HG02798 (cell line): ENCODE results near the gene TNFSF11.
A peak's percentile ranks its signal among the peaks of the same experiment; 100 is the strongest.

Experiments used
- ATAC-seq: cut with Tn5 transposase; IDR thresholded peaks from one replicate; pipeline ENCODE4 v1.9.1; 2021; ENCODE audit warnings: mild to moderate bottlenecking; ENCODE audit not compliant: unreplicated experiment, poor library complexity

Gene TNFSF11

DNA sequence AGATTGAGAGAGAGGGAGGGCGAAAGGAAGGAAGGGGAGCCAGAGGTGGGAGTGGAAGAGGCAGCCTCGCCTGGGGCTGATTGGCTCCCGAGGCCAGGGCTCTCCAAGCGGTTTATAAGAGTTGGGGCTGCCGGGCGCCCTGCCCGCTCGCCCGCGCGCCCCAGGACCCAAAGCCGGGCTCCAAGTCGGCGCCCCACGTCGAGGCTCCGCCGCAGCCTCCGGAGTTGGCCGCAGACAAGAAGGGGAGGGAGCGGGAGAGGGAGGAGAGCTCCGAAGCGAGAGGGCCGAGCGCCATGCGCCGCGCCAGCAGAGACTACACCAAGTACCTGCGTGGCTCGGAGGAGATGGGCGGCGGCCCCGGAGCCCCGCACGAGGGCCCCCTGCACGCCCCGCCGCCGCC is at the start of gene TNFSF11:
TNFSF11 (plus strand) TSS at position 142 of the 400 bp plus-strand sequence; CDS start at position 294, 152 bp downstream.
- peak; percentile 19 for ATAC-seq

- ATAC-seq: peak; percentile 64
Observed at GRCh38 chr13:42524487-42525034, 49.4 kb upstream of the TNFSF11 start.

GRCh38 chr13:42525035-42525504 is 48.9 kb upstream of the TNFSF11 start:
- ATAC-seq: no peak

GRCh38 chr13:42526276-42526675 is 47.7 kb upstream of the TNFSF11 start:
- ATAC-seq: no peak

DNA sequence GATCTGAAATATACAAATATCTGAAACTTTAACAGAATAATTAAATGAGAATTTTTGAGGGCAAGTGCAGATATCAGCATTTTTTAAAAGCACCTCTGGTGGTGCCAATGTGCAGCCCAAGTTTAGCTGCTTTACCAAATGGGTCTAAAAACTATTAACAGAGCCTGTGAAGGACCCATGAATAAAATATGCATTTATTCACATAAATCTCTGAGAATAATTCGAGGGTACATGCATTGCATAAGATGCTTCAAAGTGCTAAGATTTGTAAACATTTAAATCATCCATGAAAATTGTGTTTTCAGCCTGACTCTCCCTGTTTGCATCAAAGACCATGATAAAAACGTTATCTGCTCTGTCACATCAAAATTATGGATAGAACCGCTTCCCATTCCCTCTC is 47.1 kb upstream of the TNFSF11 start:
- ATAC-seq: no peak

DNA sequence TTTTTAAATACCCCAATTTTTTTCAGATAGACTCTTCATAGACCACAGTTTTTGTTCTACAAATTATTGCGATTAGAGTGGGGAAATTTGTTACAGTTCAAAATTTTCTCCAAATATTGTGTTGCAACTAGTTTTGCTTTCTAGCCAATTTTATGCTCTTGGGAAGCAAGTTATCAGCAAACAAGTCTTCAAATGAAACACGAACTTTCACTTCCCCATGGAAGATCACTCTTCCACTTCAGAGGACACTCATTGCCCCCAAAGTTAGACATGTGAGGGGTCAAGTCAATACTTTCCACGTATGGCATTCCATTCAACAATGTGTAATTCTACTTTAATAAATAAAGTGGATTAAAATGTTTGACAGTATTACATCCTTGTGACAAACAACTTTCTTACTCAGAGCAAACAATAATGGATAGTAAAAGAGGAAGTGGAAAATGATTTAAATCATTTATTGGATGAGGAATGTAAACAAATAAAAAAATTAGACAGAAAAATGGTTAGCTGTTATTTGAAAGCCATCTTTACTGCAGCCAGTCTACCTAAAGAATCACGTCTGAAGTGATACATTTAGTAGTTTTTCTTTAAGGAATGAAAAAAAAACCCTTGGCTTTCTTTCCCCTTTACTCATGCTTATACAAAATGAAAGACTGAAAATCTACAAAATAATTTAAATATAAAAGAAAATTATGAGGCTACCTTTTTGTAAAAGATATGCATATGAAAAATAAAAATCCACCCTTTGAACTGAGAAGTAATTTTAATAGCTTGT is 41.2 kb upstream of the TNFSF11 start:
- peak; percentile 15 for ATAC-seq

GRCh38 chr13:42533336-42533591 is 40.7 kb upstream of the TNFSF11 start:
- peak; percentile 54 for ATAC-seq

- ATAC-seq: no peak
Observed at GRCh38 chr13:42534785-42535184, 39.2 kb upstream of the TNFSF11 start.

DNA sequence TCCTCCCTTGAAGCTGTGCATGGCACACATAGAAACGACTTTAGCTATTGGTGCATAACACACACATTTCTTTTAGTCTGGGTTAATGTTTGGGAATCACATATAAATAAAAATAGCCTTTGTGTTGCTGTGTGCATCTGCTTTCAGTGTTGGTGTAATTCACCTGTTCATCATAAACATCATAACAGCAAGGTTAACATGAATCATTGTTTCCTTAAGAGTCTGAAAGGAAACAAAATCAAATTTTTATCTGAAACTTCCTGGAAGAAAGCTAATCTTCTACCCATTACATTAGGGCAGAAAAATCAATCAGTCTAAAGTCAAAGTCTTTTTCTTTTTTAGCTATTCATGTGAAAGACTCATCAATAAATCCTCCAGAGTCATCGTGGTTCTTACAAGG is 35.0 kb upstream of the TNFSF11 start:
- ATAC-seq: no peak

- ATAC-seq: no peak
Observed at GRCh38 chr13:42539670-42540069, 34.3 kb upstream of the TNFSF11 start.

DNA sequence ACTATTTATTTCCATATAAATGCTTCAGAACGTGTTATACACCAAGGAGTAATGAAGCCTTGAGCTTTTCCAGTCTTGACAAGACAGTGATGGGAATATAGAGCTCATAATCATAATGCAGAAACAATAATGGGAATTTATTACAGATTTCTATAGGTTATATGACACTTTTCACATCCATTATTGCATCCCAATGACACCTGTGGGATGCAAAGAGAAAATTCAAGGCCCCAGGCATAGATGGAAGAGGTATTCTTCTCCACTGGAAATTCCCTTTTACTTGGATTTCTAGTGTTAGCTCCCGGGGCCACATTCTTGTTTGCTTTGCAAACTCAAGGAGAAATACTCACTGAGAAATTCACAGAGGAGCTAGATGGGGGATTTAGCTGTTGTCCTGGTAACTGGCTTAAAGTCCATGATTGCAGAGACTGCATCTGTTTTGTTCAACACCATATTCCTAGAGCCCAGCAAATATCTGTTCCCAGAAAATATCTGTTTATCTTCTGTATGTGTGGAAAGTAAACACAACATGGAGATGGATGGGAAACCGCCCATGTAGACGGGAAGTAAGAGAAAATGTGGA is 30.6 kb upstream of the TNFSF11 start:
- no peak for ATAC-seq

GRCh38 chr13:42544246-42544926 is 29.6 kb upstream of the TNFSF11 start:
- ATAC-seq: no peak

DNA sequence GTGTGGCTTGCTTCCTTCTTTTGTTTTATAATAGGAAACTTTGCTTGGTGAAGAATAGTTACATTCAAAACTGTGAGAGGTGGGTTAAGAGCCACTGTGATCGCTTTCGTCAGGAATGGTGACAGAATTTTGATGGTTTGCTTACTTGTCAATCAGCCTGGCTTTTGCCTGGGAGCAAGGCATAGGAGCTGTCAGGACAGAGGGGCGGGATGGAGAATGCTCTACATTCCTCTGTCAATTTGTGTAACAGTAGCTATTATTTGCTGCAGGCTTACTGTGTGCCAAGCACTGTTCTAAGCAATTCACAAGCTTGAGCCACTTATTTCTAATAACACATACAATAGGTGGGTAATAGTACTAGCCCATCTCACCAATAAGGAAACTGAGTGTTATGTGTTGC is 28.1 kb upstream of the TNFSF11 start:
- ATAC-seq: no peak

- no peak for ATAC-seq
Observed at GRCh38 chr13:42547612-42548011, 26.3 kb upstream of the TNFSF11 start.

DNA sequence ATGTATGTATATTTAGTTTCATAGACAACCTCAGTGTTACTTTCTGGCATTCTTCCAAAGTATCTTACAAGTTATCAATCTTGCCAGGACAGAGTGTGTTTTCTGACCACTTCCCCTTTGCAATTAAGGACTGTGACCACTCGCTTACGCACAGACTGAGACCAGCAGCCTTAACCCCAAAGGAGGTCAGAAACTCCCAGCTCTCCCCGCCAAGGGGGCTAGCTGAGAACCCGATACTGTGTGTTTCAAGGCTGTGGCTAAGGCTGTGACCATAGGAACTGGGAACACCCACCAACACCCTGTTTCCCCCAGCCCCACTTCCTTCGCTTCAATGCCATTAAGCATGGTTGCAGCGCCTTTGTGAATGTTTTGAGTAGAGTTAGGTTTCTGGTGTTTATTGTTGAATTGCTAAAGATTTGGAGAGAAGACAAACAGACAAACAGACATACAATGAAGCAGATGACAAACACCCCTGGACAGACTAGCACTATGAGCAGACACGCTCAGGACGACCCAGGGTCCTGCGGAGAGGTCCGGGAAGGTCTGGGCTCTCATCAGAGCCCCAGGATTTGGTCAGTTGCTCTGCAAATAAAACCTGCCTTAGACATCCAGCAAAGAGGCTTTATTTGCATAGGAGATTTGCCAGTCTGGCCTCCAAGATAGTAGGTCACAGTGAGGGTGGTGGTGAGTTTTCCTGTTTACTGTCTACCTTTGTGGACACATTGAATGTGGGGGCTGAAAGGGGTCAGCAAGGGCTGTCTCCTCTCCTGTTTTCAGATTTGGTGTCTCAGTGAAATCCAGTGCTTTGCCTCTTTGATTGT is 25.0 kb upstream of the TNFSF11 start:
- peak; percentile 94 for ATAC-seq

DNA sequence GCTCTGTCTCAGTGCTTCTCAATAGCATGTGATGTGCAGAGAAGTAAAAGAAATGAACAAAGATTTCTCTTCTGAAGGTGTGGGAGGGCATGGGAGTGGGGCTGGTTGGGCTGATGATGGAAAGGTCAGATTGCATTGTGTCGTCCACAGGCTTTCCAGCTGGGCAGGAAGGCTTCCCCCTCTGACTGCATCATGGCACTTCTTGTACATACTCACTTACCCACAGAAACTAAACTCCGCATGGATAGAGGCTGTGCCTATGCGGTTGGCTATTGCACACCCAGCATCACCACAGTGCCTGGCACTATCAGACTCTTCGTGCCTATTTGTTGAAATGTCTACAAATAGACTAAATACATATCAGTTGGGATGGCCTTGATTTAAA is 24.4 kb upstream of the TNFSF11 start:
- no peak for ATAC-seq

GRCh38 chr13:42551611-42552010 is 22.3 kb upstream of the TNFSF11 start:
- ATAC-seq: no peak

DNA sequence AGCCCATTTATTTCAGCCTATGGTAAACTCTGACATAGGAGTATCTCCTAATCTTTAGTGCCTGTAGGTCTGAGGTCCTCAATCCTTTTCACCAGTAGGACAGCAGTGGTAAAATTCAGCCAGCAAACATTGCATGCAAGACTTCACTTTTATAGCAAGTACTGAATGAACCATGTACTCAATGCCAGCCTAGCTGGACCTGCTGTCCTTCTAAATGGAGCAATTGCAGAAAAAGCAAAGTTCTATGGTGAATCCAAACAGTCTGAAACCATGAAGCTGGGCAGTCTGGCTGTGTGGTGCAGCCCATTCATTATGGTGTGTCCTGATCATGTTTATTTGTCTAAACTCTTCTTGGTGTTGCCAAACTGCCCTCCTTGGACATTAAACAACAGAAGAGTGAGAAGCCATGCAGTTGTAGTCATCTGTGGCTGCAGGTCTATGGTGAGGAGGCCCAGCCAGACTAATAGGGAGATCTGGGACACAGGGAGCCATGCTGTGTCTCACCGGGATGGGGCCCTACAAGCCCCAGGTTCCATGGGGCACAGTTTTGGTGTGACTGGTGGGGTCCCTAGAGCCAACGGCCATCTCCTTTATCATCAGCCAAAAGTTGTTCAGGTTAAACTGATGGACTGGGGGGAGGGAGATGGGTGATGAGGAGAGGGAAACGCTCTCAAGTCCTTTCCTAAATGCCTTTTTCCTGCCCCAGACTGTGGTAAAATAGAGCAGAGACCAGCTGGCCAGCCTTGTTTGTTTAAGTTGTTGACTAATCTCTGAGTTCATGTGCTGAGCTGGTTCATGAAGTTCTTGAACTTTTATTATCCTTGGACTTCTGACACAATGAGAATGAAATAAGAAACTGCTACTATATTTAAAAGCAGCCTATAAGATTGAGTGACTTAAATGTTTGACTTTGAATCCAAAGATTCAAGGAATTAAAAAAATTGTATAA is 20.6 kb upstream of the TNFSF11 start:
- ATAC-seq: no peak

DNA sequence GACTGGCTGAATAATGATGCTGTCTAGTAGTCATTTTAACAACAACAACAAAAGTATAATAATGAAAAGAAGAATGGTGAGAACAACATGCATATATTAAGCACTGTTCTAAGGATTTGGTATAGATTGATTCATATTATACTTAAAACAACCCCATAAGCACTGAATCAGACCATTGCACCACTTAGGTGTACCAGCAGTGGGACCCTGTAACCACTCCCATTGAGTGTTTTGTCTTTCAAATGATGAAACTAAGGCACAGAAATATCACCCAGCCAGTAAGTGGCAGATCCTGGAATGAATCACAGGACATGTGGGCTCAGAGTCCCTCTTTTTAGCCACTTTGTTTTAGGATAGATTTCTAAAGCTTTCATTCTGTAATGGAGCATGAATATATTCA is 14.9 kb upstream of the TNFSF11 start:
- ATAC-seq: no peak
